Stomach smooth muscle (tissue), 2 donors: ENCODE measurements around the gene TEX11.
"Not testable (repeated sequence)": the region's sequence is repeated elsewhere in the genome, so short reads cannot be mapped to it uniquely, and the experiment has no call there.

ENCODE experiments used
- H3K27ac ChIP-seq: one replicate; pipeline ENCODE4 v1.7.0; 2013; ENCODE audit warnings: mild to moderate bottlenecking, low read length, inconsistent platforms
- H3K27me3 ChIP-seq, 2 donors: one replicate each; pipeline ENCODE4 v1.7.0; 2013; ENCODE audit warnings: low read length in 2 of 2; ENCODE audit not compliant: insufficient read depth in 2 of 2, control insufficient read depth in 1 of 2
- H3K36me3 ChIP-seq, 2 donors: one replicate each; pipeline ENCODE4 v1.7.0; 2013; ENCODE audit warnings: low read length in 2 of 2; ENCODE audit not compliant: control insufficient read depth in 2 of 2, insufficient read depth in 2 of 2
- H3K4me1 ChIP-seq: one replicate; pipeline ENCODE4 v1.7.0; 2013; ENCODE audit warnings: low read length; ENCODE audit not compliant: control insufficient read depth, insufficient read depth
- H3K4me3 ChIP-seq, 2 donors: one replicate each; pipeline ENCODE4 v1.7.0; 2013; ENCODE audit warnings: low read length in 2 of 2
- H3K9ac ChIP-seq, 2 donors: one replicate each; pipeline ENCODE4 v1.7.0; 2013; ENCODE audit warnings: low read length in 2 of 2, mild to moderate bottlenecking in 1 of 2
- H3K9me3 ChIP-seq, 2 donors: one replicate each; pipeline ENCODE4 v1.7.0; 2013; ENCODE audit warnings: low read length in 2 of 2; ENCODE audit not compliant: control insufficient read depth in 2 of 2
- donor health status: healthy.
- donor health status: Pancreatic carcinoma.

The TEX11 gene

DNA sequence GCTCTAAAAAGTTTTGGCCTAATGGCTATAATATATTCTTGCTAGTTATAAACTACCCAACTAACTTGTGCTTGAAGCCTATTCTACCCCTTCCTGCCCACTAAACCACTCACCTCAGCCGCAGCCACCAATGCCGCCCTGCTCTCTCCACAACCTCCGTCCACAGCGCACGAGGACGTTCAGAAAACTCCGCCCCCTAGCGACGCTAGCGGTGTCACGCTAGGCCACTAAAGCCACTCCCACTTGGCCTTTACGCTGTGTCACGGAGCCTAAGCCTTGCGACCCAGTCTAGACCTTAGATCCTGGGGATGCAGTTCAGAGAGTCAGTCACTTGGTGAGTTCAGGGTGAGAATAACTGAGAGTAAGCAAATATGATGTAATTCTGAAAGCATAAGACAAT, at the start of gene TEX11:
TSS of gene TEX11 (minus strand) at position 171 of the 400 bp plus-strand sequence. CDS start 922 bp downstream, outside the sequence.
- H3K4me1 ChIP-seq = no peaks in the 10 kb centered on the region
- no peak within 1 kb of the TSS for H3K4me3 ChIP-seq
- H3K36me3 ChIP-seq = no peaks in the 10 kb centered on the region
- H3K9ac ChIP-seq = no peak within 1 kb of the TSS
- H3K9me3 ChIP-seq = no peaks in the 10 kb centered on the region
- H3K27ac ChIP-seq = no peak within 1 kb of the TSS
- peaks cover 0 to 4% of the 10 kb centered on the region in 2 donors for H3K27me3 ChIP-seq

DNA sequence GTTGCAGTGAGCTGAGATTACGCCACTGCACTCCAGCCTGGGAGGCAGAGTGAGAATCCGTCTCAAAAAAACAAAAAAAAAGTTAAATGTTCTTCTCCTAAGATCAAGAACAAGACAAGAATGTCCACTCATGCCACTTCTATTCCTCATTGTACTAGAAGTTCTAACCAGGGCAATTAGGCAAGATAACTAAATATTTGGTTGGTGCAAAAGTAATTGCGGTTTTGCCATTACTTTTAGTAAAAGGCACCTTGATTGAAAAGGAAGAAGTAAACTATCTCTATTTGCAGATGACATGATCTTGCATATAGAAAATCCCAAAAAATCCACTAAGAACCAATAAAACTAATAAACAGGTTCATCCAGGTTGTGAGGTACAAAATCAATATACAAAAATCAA, 46.4 kb upstream of the TEX11 start:
- Histone ChIP-seq H3K4me1 (no peaks in the 10 kb centered on the region), H3K36me3 (no peaks in the 10 kb centered on the region), H3K4me3 (no peak overlapping the region), H3K27me3 (peaks cover 0 to 6% of the 10 kb centered on the region in 2 donors), H3K27ac (no peak overlapping the region), H3K9ac (no peak overlapping the region), H3K9me3 (no peaks in the 10 kb centered on the region)

DNA sequence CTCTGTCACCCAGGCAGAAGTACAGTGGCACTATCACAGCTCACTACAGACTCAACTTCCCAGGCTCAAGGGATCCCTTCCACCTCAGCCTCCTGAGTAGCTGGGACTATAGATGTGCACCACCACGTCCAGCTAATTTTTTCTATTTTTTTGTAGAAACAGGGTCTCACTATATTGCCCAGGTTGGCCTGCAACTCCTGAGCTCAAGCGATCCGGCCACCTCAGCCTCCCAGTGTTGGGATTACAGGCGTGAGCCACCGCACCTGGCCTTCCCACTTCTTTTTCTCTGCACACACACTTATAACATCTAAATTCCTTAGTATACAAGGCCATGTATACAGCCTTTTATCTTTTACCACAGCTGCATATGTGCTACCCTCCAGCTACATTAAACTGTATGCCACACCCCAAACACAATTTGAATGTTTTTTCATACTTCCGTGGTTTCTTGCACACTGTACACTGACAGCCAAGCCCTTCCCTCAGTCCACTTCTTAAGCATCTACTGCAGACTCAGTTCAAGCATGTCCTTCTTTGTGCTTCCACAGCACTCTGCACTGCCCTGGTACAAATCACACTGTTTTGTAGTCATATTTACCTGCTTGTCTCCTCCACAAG, 15.9 kb upstream of the TEX11 start:
- Histone ChIP-seq H3K27ac (no peak overlapping the region), H3K4me3 (no peak overlapping the region), H3K4me1 (no peaks in the 10 kb centered on the region), H3K9ac (no peak overlapping the region), H3K36me3 (no peaks in the 10 kb centered on the region), H3K9me3 (peaks cover 0 to 3% of the 10 kb centered on the region in 2 donors), H3K27me3 (peaks cover 0 to 31% of the 10 kb centered on the region in 2 donors)

DNA sequence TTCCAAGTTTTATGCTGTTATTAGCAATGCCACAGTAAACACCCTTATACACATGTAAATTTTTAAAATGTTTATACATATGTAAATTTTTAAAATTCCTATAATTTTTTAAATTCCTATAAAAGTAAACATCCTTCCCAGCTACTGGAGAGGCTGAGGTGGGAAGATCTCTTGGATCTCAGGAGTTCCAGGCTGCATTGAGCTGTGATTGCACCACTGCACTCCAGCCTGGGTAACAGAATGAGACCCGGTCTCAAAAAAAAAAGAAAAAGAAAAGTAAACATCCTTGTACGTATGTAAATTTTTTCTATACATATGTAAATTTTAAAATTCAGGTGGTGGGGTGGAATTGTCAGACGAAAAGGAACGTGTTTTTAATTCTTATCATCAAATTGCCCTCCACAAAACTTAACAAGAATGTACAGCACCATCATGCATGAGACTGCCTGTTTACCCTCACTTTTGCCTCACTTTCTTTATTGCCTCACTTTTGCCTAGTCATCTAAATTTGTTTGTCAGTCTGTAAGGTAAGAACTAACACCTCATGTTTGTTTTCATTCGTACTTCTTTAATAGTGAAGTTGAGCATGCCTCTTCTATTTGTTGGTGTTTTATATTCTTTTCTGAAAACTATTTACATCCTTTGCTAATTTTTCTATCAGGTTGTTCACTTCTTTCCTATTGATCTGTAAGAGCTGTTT, 14.4 kb upstream of the TEX11 start:
- Histone ChIP-seq H3K4me1 (no peaks in the 10 kb centered on the region), H3K4me3 (no peak overlapping the region), H3K36me3 (no peaks in the 10 kb centered on the region)

DNA sequence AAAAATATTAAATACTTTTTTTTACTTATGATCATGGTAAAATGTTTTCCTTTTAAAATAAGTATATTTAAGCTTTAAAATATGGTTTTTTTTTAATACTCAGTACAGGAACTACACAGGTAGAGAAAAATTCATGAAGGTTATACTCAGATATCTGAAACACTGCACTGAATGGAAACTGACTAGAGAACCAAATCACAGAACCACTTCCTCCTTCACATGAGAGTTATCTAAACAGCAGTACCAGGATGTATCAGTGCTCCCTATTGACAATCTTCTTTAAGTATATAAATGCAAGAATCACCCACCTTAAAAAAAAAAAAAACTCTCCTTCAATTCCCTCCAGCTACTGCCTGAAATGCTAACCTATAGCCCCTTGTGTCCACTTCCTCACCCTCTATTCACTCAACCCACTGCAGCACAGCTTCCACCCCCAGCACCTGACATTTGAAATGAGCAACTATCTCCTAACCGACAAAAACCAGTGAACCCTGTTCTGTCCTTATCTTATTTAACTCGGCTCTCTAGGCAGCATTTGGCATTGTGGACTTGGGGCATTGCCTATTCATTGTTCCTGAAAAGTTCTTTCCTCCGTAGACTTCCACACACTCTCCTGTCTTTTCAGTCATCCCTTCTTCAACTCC, 13.3 kb upstream of the TEX11 start:
- Histone ChIP-seq H3K27me3 (peaks cover 0 to 21% of the 10 kb centered on the region in 2 donors), H3K9ac (no peak overlapping the region), H3K36me3 (no peaks in the 10 kb centered on the region), H3K27ac (no peak overlapping the region), H3K4me1 (no peaks in the 10 kb centered on the region), H3K9me3 (peaks cover 0 to 3% of the 10 kb centered on the region in 2 donors), H3K4me3 (no peak overlapping the region)

More for the DNA sequence above, 14.4 kb upstream of the TEX11 start:
- Histone ChIP-seq H3K27ac (no peak overlapping the region), H3K9me3 (peaks cover 0 to 3% of the 10 kb centered on the region in 2 donors), H3K27me3 (peaks cover 0 to 27% of the 10 kb centered on the region in 2 donors), H3K9ac (no peak overlapping the region)

DNA sequence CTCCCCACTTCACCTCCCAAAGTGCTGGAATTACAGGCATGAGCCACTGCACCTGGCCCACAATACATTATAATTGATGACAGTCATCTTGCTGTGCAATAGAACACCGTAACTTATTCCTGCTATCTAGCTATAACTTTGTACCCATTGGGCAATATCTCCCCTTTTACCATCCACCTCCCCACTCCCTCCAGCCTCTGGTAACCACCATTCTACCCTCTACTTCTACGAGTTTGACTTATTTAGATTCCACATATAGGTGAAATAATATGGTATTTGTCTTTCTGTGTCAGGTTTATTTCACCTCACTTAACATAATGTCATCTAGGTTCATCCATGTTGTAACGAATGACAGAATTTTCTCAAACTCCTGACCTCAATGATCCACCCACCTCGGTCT, 8.2 kb upstream of the TEX11 start:
- Histone ChIP-seq H3K9me3 (no peaks in the 10 kb centered on the region), H3K4me3 (no peak overlapping the region), H3K27me3 (no peaks in the 10 kb centered on the region), H3K9ac (no peak overlapping the region), H3K27ac (no peak overlapping the region), H3K4me1 (no peaks in the 10 kb centered on the region), H3K36me3 (no peaks in the 10 kb centered on the region)

DNA sequence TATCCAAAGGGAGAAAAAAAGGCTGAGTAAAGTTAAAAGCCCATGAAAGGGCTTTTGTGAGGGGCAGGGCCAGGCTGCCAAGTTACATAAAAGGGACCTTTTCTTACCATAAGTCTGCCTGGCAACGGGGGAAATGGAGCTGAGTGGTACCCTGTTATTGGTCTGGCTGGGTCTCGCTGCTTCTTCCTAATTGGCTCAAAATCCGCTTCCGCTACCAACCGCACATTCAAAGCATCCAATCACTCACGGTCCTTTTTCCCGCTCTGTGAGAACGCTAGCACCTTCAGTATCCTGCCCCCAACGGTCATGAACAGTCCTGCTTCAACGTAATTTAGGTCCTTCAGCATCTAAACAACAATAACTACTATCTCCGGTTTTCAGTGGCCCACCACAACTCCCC, 611 bp downstream of the TEX11 start:
- Histone ChIP-seq H3K27me3 (peaks cover 0 to 4% of the 10 kb centered on the region in 2 donors), H3K36me3 (no peaks in the 10 kb centered on the region), H3K27ac (no peak overlapping the region), H3K4me3 (no peak overlapping the region), H3K9me3 (no peaks in the 10 kb centered on the region), H3K9ac (no peak overlapping the region), H3K4me1 (no peaks in the 10 kb centered on the region)

DNA sequence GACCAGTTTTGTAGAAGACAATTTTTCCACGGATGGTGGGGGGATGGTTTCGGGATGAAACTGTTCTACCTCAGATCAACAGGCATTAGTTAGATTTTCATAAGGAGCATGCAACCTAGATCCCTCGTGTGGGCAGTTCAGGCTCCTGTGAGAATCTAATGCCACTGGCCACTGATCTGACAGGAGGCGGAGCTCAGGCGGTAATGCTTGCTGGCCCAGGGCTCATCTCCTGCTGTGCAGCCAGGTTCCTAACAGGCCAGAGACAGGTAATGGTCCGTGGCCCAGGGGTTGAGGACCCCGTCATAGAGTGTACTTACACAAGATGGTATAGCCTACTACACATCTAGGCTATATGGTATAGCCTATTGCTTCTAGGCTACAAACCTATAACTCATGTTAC, 7.0 kb downstream of the TEX11 start:
- H3K4me1 ChIP-seq = no peaks in the 10 kb centered on the region
- no peak overlapping the region for H3K4me3 ChIP-seq
- no peaks in the 10 kb centered on the region for H3K27me3 ChIP-seq
- H3K27ac ChIP-seq = no peak overlapping the region
- no peaks in the 10 kb centered on the region for H3K9me3 ChIP-seq
- H3K9ac ChIP-seq = no peak overlapping the region
- H3K36me3 ChIP-seq = no peaks in the 10 kb centered on the region

DNA sequence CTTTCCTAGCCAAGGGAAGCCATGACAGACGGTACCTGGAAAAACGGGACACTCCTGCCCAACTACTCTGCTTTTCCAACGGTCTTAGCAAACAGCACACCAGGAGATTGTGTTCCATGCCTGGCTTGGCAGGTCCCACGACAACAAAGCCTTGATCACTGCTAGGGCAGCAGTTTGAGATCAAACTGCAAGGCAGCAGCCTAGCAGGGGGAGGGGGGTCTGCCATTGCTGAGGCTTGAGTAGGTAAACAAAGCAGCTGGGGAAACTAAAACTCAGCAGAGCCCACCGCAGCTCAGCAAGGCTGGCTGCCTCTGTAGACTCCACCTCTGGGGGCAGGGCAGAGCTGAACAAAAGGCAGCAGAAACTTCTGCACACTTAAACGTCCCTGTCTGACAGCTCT, 18.1 kb downstream of the TEX11 start:
- H3K27ac ChIP-seq, H3K27me3 ChIP-seq, H3K9me3 ChIP-seq, H3K36me3 ChIP-seq, H3K4me1 ChIP-seq, H3K4me3 ChIP-seq, H3K9ac ChIP-seq: not testable (repeated sequence)

DNA sequence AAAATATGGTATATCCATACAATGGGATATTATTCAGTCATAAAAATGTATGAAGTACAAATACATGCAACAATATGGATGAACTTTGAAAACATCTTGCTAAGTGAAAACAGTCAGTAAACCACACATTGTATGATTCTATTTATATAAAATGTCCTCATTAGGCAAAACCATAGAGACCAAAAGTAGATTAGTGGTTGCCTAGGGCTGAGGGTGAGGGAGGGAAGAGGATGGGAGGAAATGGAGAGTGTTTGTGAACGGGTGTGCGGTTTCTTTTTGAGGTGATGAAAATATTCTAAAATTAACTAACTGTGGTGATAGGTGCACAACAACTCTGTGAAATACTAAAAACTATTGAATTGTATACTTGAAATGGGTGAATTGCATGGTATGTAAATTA, 29.6 kb downstream of the TEX11 start:
- Histone ChIP-seq H3K36me3 (no peaks in the 10 kb centered on the region), H3K4me1 (no peaks in the 10 kb centered on the region), H3K9ac (no peak overlapping the region), H3K27me3 (peaks cover 0 to 10% of the 10 kb centered on the region in 2 donors), H3K9me3 (no peaks in the 10 kb centered on the region), H3K4me3 (no peak overlapping the region), H3K27ac (no peak overlapping the region)

DNA sequence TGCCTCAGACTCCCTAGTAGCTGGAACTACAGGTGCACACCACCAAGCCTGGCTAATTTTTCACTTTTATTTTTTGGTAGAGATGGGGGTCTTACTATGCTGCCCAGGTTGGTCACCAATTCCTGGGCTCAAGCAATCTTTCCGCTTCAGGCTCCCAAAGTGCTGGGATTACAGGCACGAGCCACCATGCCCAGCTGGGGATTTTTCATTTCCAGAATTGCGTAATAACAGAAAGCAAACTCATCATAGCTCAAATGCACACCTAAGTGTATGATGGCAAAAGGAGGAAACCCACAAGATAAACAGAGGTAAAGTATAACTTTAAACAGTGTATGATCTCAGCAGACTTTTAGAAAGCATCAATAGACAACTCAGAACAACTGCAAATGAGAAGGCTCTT, 56.2 kb downstream of the TEX11 start:
- Histone ChIP-seq H3K4me3 (no peak overlapping the region), H3K9ac (no peak overlapping the region), H3K36me3 (no peaks in the 10 kb centered on the region), H3K9me3 (peaks cover 0 to under 1% of the 10 kb centered on the region in 2 donors), H3K27ac (no peak overlapping the region), H3K4me1 (no peaks in the 10 kb centered on the region), H3K27me3 (peaks cover 0 to 2% of the 10 kb centered on the region in 2 donors)
